ENCODE measurements around the gene TPM2. TPM values are rescaled to one million over a fixed set of nuclear protein-coding genes. Genes with fewer than 3 reads are reported as not detected.

TPM2 gene
- total and polyA plus RNA-seq, 10 of the 15 experiments (the other 5 are each of a cell fraction or from before 2014, with no cell fraction given) = 0.11 to 9.3 (median 1.1) TPM

DNA sequence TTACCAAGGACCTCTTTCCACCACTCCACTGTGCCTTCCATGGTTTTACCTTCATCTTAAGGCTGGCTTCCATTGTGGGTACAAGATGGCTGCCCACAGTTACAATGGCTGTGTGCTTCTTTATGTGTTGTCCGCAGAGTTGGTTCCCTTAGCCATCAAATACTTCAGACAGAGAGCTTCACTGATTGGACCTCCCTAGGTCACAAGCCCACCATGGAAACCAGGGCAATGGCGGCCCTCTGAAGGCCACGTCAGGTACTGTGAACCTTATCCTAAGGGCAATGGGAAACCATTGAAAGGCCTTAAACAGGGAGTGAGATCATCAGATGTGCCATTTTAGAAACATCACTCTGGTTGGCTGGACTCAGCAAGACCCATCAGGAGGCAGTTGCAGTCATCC lies 21.8 kb downstream of the TPM2 start:
- Histone ChIP-seq H4K20me1 (ENCODE audit: control insufficient read depth, insufficient read depth) (no peaks in the 10 kb centered on the region), H3K9me3 (replicated peaks; ENCODE audit: control insufficient read depth, insufficient read depth, low read length) (no peaks in the 10 kb centered on the region), H3K27me3 (replicated peaks in 1 of 2; ENCODE audit: control insufficient read depth in 2 of 2, insufficient read depth in 2 of 2, low read length in 1 of 2) (no peaks in the 10 kb centered on the region), H3K4me2 (ENCODE audit: control insufficient read depth, insufficient read depth) (no peak overlapping the region), H2AFZ (ENCODE audit: control insufficient read depth, low read depth, low read length) (no peak overlapping the region), H3K27ac (ENCODE audit: control insufficient read depth, insufficient read depth) (no peak overlapping the region), H3K79me2 (ENCODE audit: control insufficient read depth, insufficient read depth, low read length) (peaks cover 17% of the 10 kb centered on the region), H3K4me3 (no peak overlapping the region), H3K36me3 (ENCODE audit: control insufficient read depth in 2 of 2, insufficient read depth in 2 of 2, low read length in 1 of 2) (no peaks in the 10 kb centered on the region), H3K9ac (ENCODE audit: control insufficient read depth, insufficient read depth, low read length) (no peak overlapping the region), H3K4me1 (ENCODE audit: control insufficient read depth, insufficient read depth, low read length) (peaks cover 21% of the 10 kb centered on the region)
- RAD21 ChIA-PET (ENCODE audit: unreplicated experiment) = interaction anchor here (9.7 kb wide), 1 partner anchor 20 kb away, joined by 95 read pairs; the partner anchor contains the start of gene SIT1
- SMC1A ChIA-PET (ENCODE audit: uncharacterized antibody, unreplicated experiment) = interaction anchor here (12.5 kb wide), 1 partner anchor 62 kb away, joined by 145 read pairs; the partner anchor contains the start of genes CREB3 and TLN1
- in situ Hi-C loops (cut with MboI) (loop anchor here (5.0 kb wide), 1 partner anchor 54 kb away; no protein-coding TSS in a partner anchor), intact Hi-C loops (cut with micrococcal nuclease; ENCODE audit: unreplicated experiment) (no loop called here)
- no TSS peak for BruUV-seq (replicated peaks)
- POLR2A ChIA-PET = no interaction called here
- WGBS (ENCODE audit: insufficient coverage, insufficient replicate concordance, low lambda C conversion rate, missing lambda C conversion rate) = 97% methylated on average over 3 of the region's 3 CpGs
- ATAC-seq = no peak
- CTCF ChIA-PET = interaction anchor here (0.9 to 13.5 kb wide), 3 partner anchors 19 to 80 kb away, joined by 3 to 227 read pairs (median 116); partner anchors contain the start of genes SIT1 and TPM2
- FAIRE-seq = no peak
- no peak for DNase-seq (ENCODE audit: low read depth, low spot score)
- no peak for TF ChIP-seq SMARCA5 (IDR thresholded peaks at IDR 0.05)
- TF ChIP-seq, protein P1, sequence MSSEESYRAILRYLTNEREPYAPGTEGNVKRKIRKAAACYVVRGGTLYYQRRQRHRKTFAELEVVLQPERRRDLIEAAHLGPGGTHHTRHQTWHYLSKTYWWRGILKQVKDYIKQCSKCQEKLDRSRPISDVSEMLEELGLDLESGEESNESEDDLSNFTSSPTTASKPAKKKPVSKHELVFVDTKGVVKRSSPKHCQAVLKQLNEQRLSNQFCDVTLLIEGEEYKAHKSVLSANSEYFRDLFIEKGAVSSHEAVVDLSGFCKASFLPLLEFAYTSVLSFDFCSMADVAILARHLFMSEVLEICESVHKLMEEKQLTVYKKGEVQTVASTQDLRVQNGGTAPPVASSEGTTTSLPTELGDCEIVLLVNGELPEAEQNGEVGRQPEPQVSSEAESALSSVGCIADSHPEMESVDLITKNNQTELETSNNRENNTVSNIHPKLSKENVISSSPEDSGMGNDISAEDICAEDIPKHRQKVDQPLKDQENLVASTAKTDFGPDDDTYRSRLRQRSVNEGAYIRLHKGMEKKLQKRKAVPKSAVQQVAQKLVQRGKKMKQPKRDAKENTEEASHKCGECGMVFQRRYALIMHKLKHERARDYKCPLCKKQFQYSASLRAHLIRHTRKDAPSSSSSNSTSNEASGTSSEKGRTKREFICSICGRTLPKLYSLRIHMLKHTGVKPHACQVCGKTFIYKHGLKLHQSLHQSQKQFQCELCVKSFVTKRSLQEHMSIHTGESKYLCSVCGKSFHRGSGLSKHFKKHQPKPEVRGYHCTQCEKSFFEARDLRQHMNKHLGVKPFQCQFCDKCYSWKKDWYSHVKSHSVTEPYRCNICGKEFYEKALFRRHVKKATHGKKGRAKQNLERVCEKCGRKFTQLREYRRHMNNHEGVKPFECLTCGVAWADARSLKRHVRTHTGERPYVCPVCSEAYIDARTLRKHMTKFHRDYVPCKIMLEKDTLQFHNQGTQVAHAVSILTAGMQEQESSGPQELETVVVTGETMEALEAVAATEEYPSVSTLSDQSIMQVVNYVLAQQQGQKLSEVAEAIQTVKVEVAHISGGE (CRISPR knock-in tag; IDR thresholded peaks at IDR 0.05) = no peak
- no peak for TF ChIP-seq CBFB (IDR thresholded peaks at IDR 0.05; ENCODE audit: low read depth)
- no peak for TF ChIP-seq ZBTB40 (IDR thresholded peaks at IDR 0.05; ENCODE audit: borderline replicate concordance)
- TF ChIP-seq SUPT20H (IDR thresholded peaks at IDR 0.05; ENCODE audit: borderline replicate concordance, control insufficient read depth, low read depth, low read length) = no peak
- no peak for TF ChIP-seq MEF2A (IDR thresholded peaks at IDR 0.05; ENCODE audit: insufficient read depth, low read depth, low read length)
- TF ChIP-seq, protein P2, sequence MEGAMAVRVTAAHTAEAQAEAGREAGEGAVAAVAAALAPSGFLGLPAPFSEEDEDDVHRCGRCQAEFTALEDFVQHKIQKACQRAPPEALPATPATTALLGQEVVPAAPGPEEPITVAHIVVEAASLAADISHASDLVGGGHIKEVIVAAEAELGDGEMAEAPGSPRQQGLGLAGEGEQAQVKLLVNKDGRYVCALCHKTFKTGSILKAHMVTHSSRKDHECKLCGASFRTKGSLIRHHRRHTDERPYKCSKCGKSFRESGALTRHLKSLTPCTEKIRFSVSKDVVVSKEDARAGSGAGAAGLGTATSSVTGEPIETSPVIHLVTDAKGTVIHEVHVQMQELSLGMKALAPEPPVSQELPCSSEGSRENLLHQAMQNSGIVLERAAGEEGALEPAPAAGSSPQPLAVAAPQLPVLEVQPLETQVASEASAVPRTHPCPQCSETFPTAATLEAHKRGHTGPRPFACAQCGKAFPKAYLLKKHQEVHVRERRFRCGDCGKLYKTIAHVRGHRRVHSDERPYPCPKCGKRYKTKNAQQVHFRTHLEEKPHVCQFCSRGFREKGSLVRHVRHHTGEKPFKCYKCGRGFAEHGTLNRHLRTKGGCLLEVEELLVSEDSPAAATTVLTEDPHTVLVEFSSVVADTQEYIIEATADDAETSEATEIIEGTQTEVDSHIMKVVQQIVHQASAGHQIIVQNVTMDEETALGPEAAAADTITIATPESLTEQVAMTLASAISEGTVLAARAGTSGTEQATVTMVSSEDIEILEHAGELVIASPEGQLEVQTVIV (IDR thresholded peaks at IDR 0.05; ENCODE audit: borderline replicate concordance, partially characterized antibody) = no peak
- TF ChIP-seq NBN (IDR thresholded peaks at IDR 0.05) = no peak
- no peak for TF ChIP-seq HDGF (IDR thresholded peaks at IDR 0.05)
- TF ChIP-seq KAT2A (conservative IDR thresholded peaks at IDR 0.05; ENCODE audit: control insufficient read depth, low read depth, low read length) = no peak
- no peak for TF ChIP-seq PML (IDR thresholded peaks at IDR 0.05; ENCODE audit: low read length)
- TF ChIP-seq SUZ12 (IDR thresholded peaks at IDR 0.05; ENCODE audit: unreplicated experiment) = no peak
